Neural progenitor cell (in vitro differentiated cells): ENCODE results near the gene YIPF2. TPM values are rescaled to one million over a fixed set of nuclear protein-coding genes. Genes with fewer than 3 reads are reported as not detected.
A peak's percentile ranks its signal among the peaks of the same experiment; 100 is the strongest.

Experiments used
- DNase-seq: peaks from one replicate; pipeline ENCODE4 v3.0.0-alpha.2; 2016; ENCODE audit warnings: low spot score
- H2AFZ ChIP-seq: fragments of 200-600 bp; sonication (generic); replicated peaks from 2 replicates; pipeline ENCODE4 v1.6.1; 2016; ENCODE audit warnings: antibody characterized with exemption
- H3F3A ChIP-seq: fragments of 200-600 bp; sonication (generic); 2 replicates; pipeline ENCODE4 v1.6.1; 2016; ENCODE audit warnings: antibody characterized with exemption, low read depth
- H3K27ac ChIP-seq: fragments of 200-600 bp; sonication (generic); 2 replicates; pipeline ENCODE4 v1.5.1; 2016; ENCODE audit warnings: mild to moderate bottlenecking
- H3K27me3 ChIP-seq: fragments of 200-600 bp; sonication (generic); 2 replicates; pipeline ENCODE4 v1.6.1; 2016; ENCODE audit warnings: mild to moderate bottlenecking, moderate library complexity
- H3K36me3 ChIP-seq: fragments of 200-600 bp; sonication (generic); 2 replicates; pipeline ENCODE4 v1.5.1; 2016
- H3K4me1 ChIP-seq: fragments of 200-600 bp; sonication (generic); 2 replicates; pipeline ENCODE4 v1.6.1; 2016; ENCODE audit warnings: mixed run types
- H3K4me2 ChIP-seq: fragments of 200-600 bp; sonication (generic); 2 replicates; pipeline ENCODE4 v1.6.1; 2016
- H3K4me3 ChIP-seq: fragments of 200-600 bp; sonication (generic); 2 replicates; pipeline ENCODE4 v1.5.1; 2016
- H3K79me2 ChIP-seq: fragments of 200-600 bp; sonication (generic); 2 replicates; pipeline ENCODE4 v1.6.1; 2016; ENCODE audit warnings: low read depth
- H3K9ac ChIP-seq: fragments of 200-600 bp; sonication (generic); 2 replicates; pipeline ENCODE4 v1.6.1; 2016
- H3K9me3 ChIP-seq: fragments of 200-600 bp; sonication (generic); 2 replicates; pipeline ENCODE4 v1.5.1; 2016; ENCODE audit warnings: low read depth
- H4K20me1 ChIP-seq: fragments of 200-600 bp; sonication (generic); 2 replicates; pipeline ENCODE4 v1.6.1; 2016; ENCODE audit warnings: low read depth
- H3K27ac Mint-ChIP-seq: 3 replicates; pipeline ENCODE4 v1.8.0; 2021; ENCODE audit warnings: mixed read lengths
- H3K27me3 Mint-ChIP-seq: 2 replicates; pipeline ENCODE4 v1.8.0; 2022; ENCODE audit warnings: low read depth, mild to moderate bottlenecking, inconsistent platforms, moderate library complexity, mixed read lengths; ENCODE audit not compliant: insufficient read depth
- H3K36me3 Mint-ChIP-seq: 3 replicates; pipeline ENCODE4 v1.8.0; 2021; ENCODE audit warnings: mixed read lengths
- H3K4me1 Mint-ChIP-seq: 3 replicates; pipeline ENCODE4 v1.8.0; 2021; ENCODE audit warnings: mixed read lengths
- H3K4me3 Mint-ChIP-seq: 3 replicates; pipeline ENCODE4 v1.8.0; 2021; ENCODE audit warnings: mild to moderate bottlenecking, moderate library complexity, mixed read lengths
- H3K9me3 Mint-ChIP-seq: 3 replicates; pipeline ENCODE4 v1.8.0; 2020; ENCODE audit warnings: mixed read lengths
- EZH2 ChIP-seq: fragments of 200-600 bp; sonication (generic); IDR thresholded peaks from 2 replicates; pipeline ENCODE4 v1.6.1; 2017; ENCODE audit warnings: antibody characterized with exemption, mild to moderate bottlenecking, moderate library complexity
- EZH2phosphoT487 ChIP-seq: fragments of 200-600 bp; sonication (generic); IDR thresholded peaks from 2 replicates; pipeline ENCODE4 v1.6.1; 2017; ENCODE audit warnings: antibody characterized with exemption
- total RNA-seq: library from RNA; depleted of rRNA; stranded (reverse); fragments of >200 nt; gene quantifications from 2 replicates; pipeline ENCODE4 v1.2.3, GENCODE V29; 2015; ENCODE audit warnings: low replicate concordance
- TF ChIP-seq, protein P1 (sequence below): fragments of 200-600 bp; sonication (generic); IDR thresholded peaks from 2 replicates; pipeline ENCODE4 v1.5.1; 2017; ENCODE audit warnings: antibody characterized with exemption, mild to moderate bottlenecking

Gene YIPF2
- total RNA-seq, 1 donor from 2014 or later = 11.9 TPM

DNA sequence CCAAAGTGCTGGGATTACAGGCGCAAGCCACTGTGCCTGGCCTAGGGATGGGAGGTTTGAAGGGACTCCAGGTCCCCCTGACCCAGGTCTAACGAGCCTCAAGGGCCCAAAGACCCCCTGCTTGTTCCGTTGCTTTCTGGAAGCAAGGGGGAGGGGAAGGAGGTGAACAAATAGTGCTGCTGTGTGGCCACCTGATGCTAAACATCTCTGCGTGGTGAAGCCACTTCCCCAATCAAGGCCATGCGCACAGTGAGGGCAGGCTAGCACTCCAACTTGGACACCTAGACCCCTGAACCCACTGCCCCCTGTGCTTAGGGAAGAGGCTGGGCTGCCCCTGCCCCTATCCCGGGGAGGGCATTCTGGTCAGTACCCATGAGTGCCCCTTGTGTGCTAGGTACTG, 33.1 kb downstream of the YIPF2 start:
- Histone ChIP-seq H3K4me3 (no peak overlapping the region), H2AFZ (no peak overlapping the region), H3K4me2 (no peak overlapping the region), H3K36me3 (no peaks in the 10 kb centered on the region), H3K79me2 (peaks cover 74% of the 10 kb centered on the region), H3K27me3 (no peaks in the 10 kb centered on the region), H4K20me1 (peaks cover 80% of the 10 kb centered on the region), H3K4me1 (peaks cover 15% of the 10 kb centered on the region), H3F3A (peaks cover 5% of the 10 kb centered on the region), H3K9ac (no peak overlapping the region), H3K9me3 (no peaks in the 10 kb centered on the region), H3K27ac (no peak overlapping the region)
- no peaks in the 10 kb centered on the region for H3K9me3 Mint-ChIP-seq
- DNase-seq = no peak
- H3K36me3 Mint-ChIP-seq = no peaks in the 10 kb centered on the region
- H3K27ac Mint-ChIP-seq = peak overlapping the region; percentile 26
- TF ChIP-seq EZH2 (no peak), EZH2phosphoT487 (no peak)
- TF ChIP-seq, protein P1, sequence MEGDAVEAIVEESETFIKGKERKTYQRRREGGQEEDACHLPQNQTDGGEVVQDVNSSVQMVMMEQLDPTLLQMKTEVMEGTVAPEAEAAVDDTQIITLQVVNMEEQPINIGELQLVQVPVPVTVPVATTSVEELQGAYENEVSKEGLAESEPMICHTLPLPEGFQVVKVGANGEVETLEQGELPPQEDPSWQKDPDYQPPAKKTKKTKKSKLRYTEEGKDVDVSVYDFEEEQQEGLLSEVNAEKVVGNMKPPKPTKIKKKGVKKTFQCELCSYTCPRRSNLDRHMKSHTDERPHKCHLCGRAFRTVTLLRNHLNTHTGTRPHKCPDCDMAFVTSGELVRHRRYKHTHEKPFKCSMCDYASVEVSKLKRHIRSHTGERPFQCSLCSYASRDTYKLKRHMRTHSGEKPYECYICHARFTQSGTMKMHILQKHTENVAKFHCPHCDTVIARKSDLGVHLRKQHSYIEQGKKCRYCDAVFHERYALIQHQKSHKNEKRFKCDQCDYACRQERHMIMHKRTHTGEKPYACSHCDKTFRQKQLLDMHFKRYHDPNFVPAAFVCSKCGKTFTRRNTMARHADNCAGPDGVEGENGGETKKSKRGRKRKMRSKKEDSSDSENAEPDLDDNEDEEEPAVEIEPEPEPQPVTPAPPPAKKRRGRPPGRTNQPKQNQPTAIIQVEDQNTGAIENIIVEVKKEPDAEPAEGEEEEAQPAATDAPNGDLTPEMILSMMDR = no peak
- peaks cover 45% of the 10 kb centered on the region for H3K4me1 Mint-ChIP-seq
- no peak overlapping the region for H3K4me3 Mint-ChIP-seq
- peaks cover 2% of the 10 kb centered on the region for H3K27me3 Mint-ChIP-seq

DNA sequence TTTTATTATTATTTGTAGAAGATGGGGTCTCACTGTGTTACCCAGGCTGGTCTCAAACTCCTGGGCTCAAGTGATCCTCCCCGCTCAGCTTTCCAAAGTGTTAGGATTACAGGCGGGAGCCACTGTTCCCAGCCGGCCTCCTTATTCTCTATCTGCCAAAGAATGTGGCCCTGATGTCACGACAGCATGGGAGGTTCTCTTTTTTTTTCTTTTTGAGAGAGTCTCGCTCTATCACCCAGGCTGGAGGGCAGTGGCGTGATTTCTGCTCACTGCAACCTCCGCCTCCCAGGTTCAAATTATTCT, 33.6 kb downstream of the YIPF2 start:
- Histone ChIP-seq H3K4me2 (no peak overlapping the region), H3K36me3 (no peaks in the 10 kb centered on the region), H2AFZ (no peak overlapping the region), H3K9me3 (no peaks in the 10 kb centered on the region), H3F3A (peaks cover 5% of the 10 kb centered on the region), H3K4me3 (no peak overlapping the region), H3K4me1 (peaks cover 15% of the 10 kb centered on the region), H3K27ac (no peak overlapping the region), H3K27me3 (no peaks in the 10 kb centered on the region), H4K20me1 (peaks cover 80% of the 10 kb centered on the region), H3K9ac (no peak overlapping the region), H3K79me2 (peaks cover 72% of the 10 kb centered on the region)
- TF ChIP-seq EZH2 (no peak), EZH2phosphoT487 (no peak)
- TF ChIP-seq, protein P1 = no peak
- no peaks in the 10 kb centered on the region for H3K9me3 Mint-ChIP-seq
- H3K4me3 Mint-ChIP-seq = no peak overlapping the region
- peak overlapping the region; percentile 46 for H3K27ac Mint-ChIP-seq
- peaks cover 45% of the 10 kb centered on the region for H3K4me1 Mint-ChIP-seq
- H3K36me3 Mint-ChIP-seq = no peaks in the 10 kb centered on the region
- no peak for DNase-seq
- peaks cover 2% of the 10 kb centered on the region for H3K27me3 Mint-ChIP-seq

DNA sequence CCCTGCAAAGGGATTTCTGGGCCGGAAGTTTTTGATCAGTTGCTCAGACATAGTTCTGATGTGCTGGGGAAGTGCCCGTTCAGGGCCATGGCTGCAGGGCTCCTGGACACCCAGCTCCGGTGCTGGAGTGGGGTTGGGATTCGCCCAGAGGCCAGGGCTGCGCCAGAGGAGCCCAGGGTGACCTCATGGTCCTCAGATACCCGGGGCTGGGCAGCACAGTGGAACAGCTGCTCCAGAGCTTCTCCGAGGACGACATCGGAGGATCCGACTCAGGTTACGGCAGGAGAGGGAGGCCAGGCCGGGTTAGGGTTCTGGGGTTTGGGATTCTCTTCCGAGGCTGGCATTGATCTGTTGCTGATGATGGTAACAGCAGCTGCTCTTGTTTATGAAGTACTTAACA, 36.2 kb downstream of the YIPF2 start:
- peaks cover 92% of the 10 kb centered on the region for H3K79me2 ChIP-seq
- H3K27ac ChIP-seq = no peak overlapping the region
- H4K20me1 ChIP-seq = peaks cover 92% of the 10 kb centered on the region
- no peaks in the 10 kb centered on the region for H3K27me3 ChIP-seq
- H3K9ac ChIP-seq = no peak overlapping the region
- H3K4me3 ChIP-seq = no peak overlapping the region
- no peaks in the 10 kb centered on the region for H3K9me3 Mint-ChIP-seq
- H3F3A ChIP-seq = peaks cover 22% of the 10 kb centered on the region
- H3K4me3 Mint-ChIP-seq = peak overlapping the region; percentile 60
- H3K4me1 ChIP-seq = peaks cover 32% of the 10 kb centered on the region
- no peak overlapping the region for H2AFZ ChIP-seq
- TF ChIP-seq, protein P1 = no peak
- no peak for TF ChIP-seq EZH2
- no peak for TF ChIP-seq EZH2phosphoT487
- no peaks in the 10 kb centered on the region for H3K9me3 ChIP-seq
- peaks cover 60% of the 10 kb centered on the region for H3K4me1 Mint-ChIP-seq
- no peaks in the 10 kb centered on the region for H3K36me3 ChIP-seq
- no peaks in the 10 kb centered on the region for H3K27me3 Mint-ChIP-seq
- peak overlapping the region; percentile 96 for H3K27ac Mint-ChIP-seq
- H3K36me3 Mint-ChIP-seq = no peaks in the 10 kb centered on the region
- H3K4me2 ChIP-seq = no peak overlapping the region
- no peak for DNase-seq
